Keratinocyte (primary cell): ENCODE data around the gene OR1L1. TPM values are rescaled to one million over a fixed set of nuclear protein-coding genes. Genes with fewer than 3 reads are reported as not detected.

Experiments
- DNase-seq: peaks from one replicate; pipeline ENCODE4 v3.0.0-alpha.2; 2011; ENCODE audit warnings: low read depth, missing footprints, low spot score
- FAIRE-seq: peaks from 2 replicates; lab custom pipeline; 2011; peaks lifted over from hg19 to GRCh38; lab: Jason Lieb, UNC
- H2AFZ ChIP-seq: 2 replicates; pipeline ENCODE4 v1.6.0; 2012; ENCODE audit warnings: low read length, control low read depth, inconsistent platforms; ENCODE audit not compliant: control insufficient read depth
- H3K27ac ChIP-seq: 2 replicates; pipeline ENCODE4 v1.5.1; 2011; ENCODE audit warnings: low read length; ENCODE audit not compliant: control insufficient read depth, insufficient read depth
- H3K27me3 ChIP-seq: 3 replicates; pipeline ENCODE4 v1.6.0; 2011; ENCODE audit warnings: low read length; ENCODE audit not compliant: control insufficient read depth, insufficient read depth; ENCODE audit errors: extremely low read depth
- H3K36me3 ChIP-seq, 2 experiments: 2 replicates in 1 of 2; 3 replicates in 1 of 2; pipeline ENCODE4 v1.5.1; 2011; ENCODE audit warnings: low read length in 2 of 2, mild to moderate bottlenecking in 1 of 2; ENCODE audit not compliant: control insufficient read depth in 2 of 2, insufficient read depth in 2 of 2; ENCODE audit errors: extremely low read depth in 1 of 2
- H3K4me1 ChIP-seq: 3 replicates; pipeline ENCODE4 v1.5.1; 2011; ENCODE audit warnings: low read length; ENCODE audit not compliant: control insufficient read depth, insufficient read depth; ENCODE audit errors: extremely low read depth
- H3K4me2 ChIP-seq: 3 replicates; pipeline ENCODE4 v1.6.0; 2011; ENCODE audit warnings: low read depth, low read length; ENCODE audit not compliant: control insufficient read depth, insufficient read depth; ENCODE audit errors: extremely low read depth
- H3K4me3 ChIP-seq, 3 experiments: fragments of 200-600 bp in 1 of 3; sonication (generic) in 1 of 3; 2 replicates in 2 of 3; 3 replicates in 1 of 3; pipeline ENCODE4 v1.5.1; 2011 to 2016; ENCODE audit warnings: low read length in 3 of 3, mild to moderate bottlenecking in 3 of 3, control low read depth in 2 of 3, inconsistent platforms in 1 of 3, low read depth in 1 of 3, mixed read lengths in 1 of 3, mixed run types in 1 of 3, moderate library complexity in 1 of 3; ENCODE audit not compliant: control insufficient read depth in 2 of 3, insufficient read depth in 2 of 3; ENCODE audit errors: extremely low read depth in 1 of 3
- H3K79me2 ChIP-seq: 2 replicates; pipeline ENCODE4 v1.6.0; 2012; ENCODE audit warnings: low read length; ENCODE audit not compliant: control insufficient read depth, insufficient read depth
- H3K9ac ChIP-seq: 3 replicates; pipeline ENCODE4 v1.6.0; 2011; ENCODE audit warnings: low read length; ENCODE audit not compliant: control insufficient read depth, insufficient read depth; ENCODE audit errors: extremely low read depth
- H3K9me1 ChIP-seq: 3 replicates; pipeline ENCODE4 v1.6.0; 2011; ENCODE audit warnings: low read length; ENCODE audit not compliant: control insufficient read depth, insufficient read depth; ENCODE audit errors: extremely low read depth
- H3K9me3 ChIP-seq: 2 replicates; pipeline ENCODE4 v1.5.1; 2012; ENCODE audit warnings: low read depth, low read length; ENCODE audit not compliant: control insufficient read depth
- H4K20me1 ChIP-seq: 3 replicates; pipeline ENCODE4 v1.6.0; 2011; ENCODE audit warnings: low read length; ENCODE audit not compliant: control insufficient read depth, insufficient read depth; ENCODE audit errors: extremely low read depth
- CTCF ChIP-seq, 3 experiments: IDR thresholded peaks in 1 of 3; conservative IDR thresholded peaks in 1 of 3; optimal IDR thresholded peaks in 1 of 3; 2 replicates in 2 of 3; 3 replicates in 1 of 3; pipeline versions ENCODE3 to v1.5.1; 2011; ENCODE audit warnings: low read length in 3 of 3, mild to moderate bottlenecking in 3 of 3, moderate library complexity in 2 of 3, control low read depth in 1 of 3, inconsistent platforms in 1 of 3; ENCODE audit not compliant: insufficient read depth in 2 of 3; ENCODE audit errors: extremely low read depth in 1 of 3
- EZH2 ChIP-seq: IDR thresholded peaks from one replicate; pipeline ENCODE4 v1.6.1; 2012; ENCODE audit warnings: inconsistent platforms, mild to moderate bottlenecking, low read length, moderate library complexity
- dilution Hi-C: fragments of 300-500 bp; cut with MboI; formaldehyde crosslinking; loops from one replicate; pipeline ENCODE4 v1.7.0; 2020; ENCODE audit warnings: low sequenced_read_pairs; ENCODE audit not compliant: extremely low pct_ligation_motif_present
- polyA plus RNA-seq, 5 experiments: library from polyadenylated mRNA; depleted of rRNA in 3 of 5; stranded (reverse) in 3 of 5; stranded (forward) in 1 of 5; unstranded in 1 of 5; fragments of >200 nt; gene quantifications; 1 replicate in 1 of 5; 2 replicates in 3 of 5; 3 replicates in 1 of 5; pipeline versions ENCODE4 v1.2.1 to v1.2.3, GENCODE V29; 2011 to 2012; ENCODE audit warnings: missing spikeins in 2 of 5, low read depth in 1 of 5, low replicate concordance in 1 of 5

Gene OR1L1
- polyA plus RNA-seq, 1 donor (not counting 4 experiments of a cell fraction or from before 2014, with no cell fraction given) = not detected

DNA sequence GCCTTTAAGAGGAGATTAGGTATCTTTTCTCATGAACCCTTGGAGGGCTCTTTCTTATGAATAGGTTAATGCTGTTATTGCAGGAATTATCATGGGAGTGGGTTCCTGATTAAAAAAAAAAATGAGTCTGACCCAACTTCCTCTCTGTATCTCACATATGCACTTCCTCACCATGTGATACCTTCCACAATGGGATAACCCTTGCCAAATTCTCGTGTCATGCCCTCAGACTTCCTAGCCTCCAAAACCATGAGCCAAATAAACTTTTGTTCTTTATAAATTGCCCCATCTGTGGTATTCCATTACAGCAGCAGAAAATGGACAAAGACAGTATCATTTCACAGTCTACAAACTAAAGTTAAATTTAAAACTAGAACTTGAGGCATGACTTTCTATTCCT lies 5.1 kb upstream of the OR1L1 start:
- no peaks in the 10 kb centered on the region for H3K27me3 ChIP-seq
- FAIRE-seq = no peak
- H3K27ac ChIP-seq = no peak overlapping the region
- H3K4me1 ChIP-seq = no peaks in the 10 kb centered on the region
- DNase-seq = no peak
- no peak overlapping the region for H2AFZ ChIP-seq
- H3K79me2 ChIP-seq = no peaks in the 10 kb centered on the region
- dilution Hi-C loops = no loop called here
- no peaks in the 10 kb centered on the region for H3K9me1 ChIP-seq
- no peak overlapping the region for H3K4me2 ChIP-seq
- no peak overlapping the region for H3K9ac ChIP-seq
- no peaks in the 10 kb centered on the region for H3K9me3 ChIP-seq
- no peaks in the 10 kb centered on the region for H3K36me3 ChIP-seq
- TF ChIP-seq EZH2 (no peak), CTCF (optimal IDR thresholded peaks at IDR 0.05 in 1 of 3, IDR thresholded peaks at IDR 0.05 in 1 of 3, conservative IDR thresholded peaks at IDR 0.05 in 1 of 3; ENCODE audit: extremely low read depth in 1 of 3, insufficient read depth in 2 of 3, low read length in 3 of 3) (no peak)
- H3K4me3 ChIP-seq = no peak overlapping the region
- no peaks in the 10 kb centered on the region for H4K20me1 ChIP-seq

DNA sequence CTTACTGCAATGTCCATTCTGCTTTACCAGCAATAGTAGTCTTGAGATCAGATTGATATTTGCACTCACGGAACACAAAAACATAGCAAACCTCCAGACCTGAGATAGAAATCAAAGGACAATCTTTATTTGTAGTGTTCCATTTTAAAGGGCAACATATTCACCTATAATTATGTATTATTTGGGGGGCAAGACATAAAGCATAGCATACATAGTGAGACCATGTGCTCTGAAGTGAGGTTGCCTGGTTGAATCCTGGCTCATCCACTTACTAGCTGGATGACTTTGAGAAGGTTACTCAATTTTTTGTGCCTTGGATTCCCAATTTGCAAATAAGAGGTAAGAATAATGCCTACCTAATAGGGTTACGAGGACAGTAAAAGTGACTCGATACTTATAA lies 4.0 kb upstream of the OR1L1 start, which contains the start of gene OR1B1:
Gene OR1B1 (minus strand): TSS at position 101 of the 400 bp plus-strand sequence.
- H3K79me2 ChIP-seq = no peaks in the 10 kb centered on the region
- DNase-seq (no peak), FAIRE-seq (no peak)
- no peak within 1 kb of the TSS for H3K27ac ChIP-seq
- H3K4me2 ChIP-seq = no peak within 1 kb of the TSS
- no peaks in the 10 kb centered on the region for H3K36me3 ChIP-seq
- no peak within 1 kb of the TSS for H2AFZ ChIP-seq
- H4K20me1 ChIP-seq = no peaks in the 10 kb centered on the region
- no peak within 1 kb of the TSS for H3K4me3 ChIP-seq
- dilution Hi-C loops = no loop called here
- H3K27me3 ChIP-seq = no peaks in the 10 kb centered on the region
- no peak within 1 kb of the TSS for H3K9ac ChIP-seq
- H3K9me1 ChIP-seq = no peaks in the 10 kb centered on the region
- H3K9me3 ChIP-seq = no peaks in the 10 kb centered on the region
- TF ChIP-seq EZH2 = no peak
- no peaks in the 10 kb centered on the region for H3K4me1 ChIP-seq

GRCh38 chr9:122672481-122672880 lies 11.0 kb downstream of the OR1L1 start:
- TF ChIP-seq CTCF (optimal IDR thresholded peaks at IDR 0.05 in 1 of 3, IDR thresholded peaks at IDR 0.05 in 1 of 3, conservative IDR thresholded peaks at IDR 0.05 in 1 of 3; ENCODE audit: extremely low read depth in 1 of 3, insufficient read depth in 2 of 3, low read length in 3 of 3) = no peak
- TF ChIP-seq EZH2 = no peak
- H3K9me1 ChIP-seq = no peaks in the 10 kb centered on the region
- no peak overlapping the region for H3K4me3 ChIP-seq
- H2AFZ ChIP-seq = no peak overlapping the region
- H3K4me1 ChIP-seq = no peaks in the 10 kb centered on the region
- no peak overlapping the region for H3K9ac ChIP-seq
- H3K79me2 ChIP-seq = no peaks in the 10 kb centered on the region
- DNase-seq (no peak), FAIRE-seq (no peak)
- dilution Hi-C loops = no loop called here
- no peaks in the 10 kb centered on the region for H3K9me3 ChIP-seq
- no peaks in the 10 kb centered on the region for H3K36me3 ChIP-seq
- no peak overlapping the region for H3K4me2 ChIP-seq
- no peaks in the 10 kb centered on the region for H3K27me3 ChIP-seq
- H3K27ac ChIP-seq = no peak overlapping the region
- H4K20me1 ChIP-seq = no peaks in the 10 kb centered on the region
